Activated naive CD8-positive, alpha-beta T cell treated with anti-CD3 and anti-CD28 coated beads, Interleukin-2, amount 10 ng/mL, durations not matched to agents 7 days and 5 days (primary cell): ENCODE data around the gene C1orf52. TPM values are rescaled to one million over a fixed set of nuclear protein-coding genes. Genes with fewer than 3 reads are reported as not detected.
"Not testable (repeated sequence)": the region's sequence is repeated elsewhere in the genome, so short reads cannot be mapped to it uniquely, and the experiment has no call there.

Experiments
- ATAC-seq: fragments of 150-1000 bp; cut with Tn5 transposase; one replicate; pipeline ENCODE4 v1.10.0; 2021; ENCODE audit warnings: low read depth, moderate library complexity
- POLR2A ChIA-PET: fragments of 350-600 bp; sonication (Branson Sonifier 250); formaldehyde crosslinking; loops from one replicate; lab custom pipeline; 2021; ENCODE audit warnings: antibody characterized with exemption; lab: Charles Lee
- DNase-seq: peaks from one replicate; pipeline ENCODE4 v3.0.0; 2021
- H3K27ac Mint-ChIP-seq: one replicate; pipeline ENCODE4 v1.8.0; 2022; ENCODE audit warnings: mild to moderate bottlenecking, mixed read lengths
- H3K27me3 Mint-ChIP-seq: one replicate; pipeline ENCODE4 v1.8.0; 2022; ENCODE audit warnings: mild to moderate bottlenecking, moderate library complexity, mixed read lengths
- H3K36me3 Mint-ChIP-seq: one replicate; pipeline ENCODE4 v1.8.0; 2021; ENCODE audit warnings: mild to moderate bottlenecking, mixed read lengths
- H3K4me1 Mint-ChIP-seq: one replicate; pipeline ENCODE4 v1.8.0; 2021; ENCODE audit warnings: mixed read lengths
- H3K4me3 Mint-ChIP-seq: one replicate; pipeline ENCODE4 v1.8.0; 2022; ENCODE audit warnings: mild to moderate bottlenecking, moderate library complexity, mixed read lengths
- H3K9me3 Mint-ChIP-seq: one replicate; pipeline ENCODE4 v1.8.0; 2021; ENCODE audit warnings: mixed read lengths
- total RNA-seq, 2 experiments: library from RNA; stranded (reverse); gene quantifications; one replicate each; pipeline ENCODE4 v1.2.3, GENCODE V29; 2021

Gene C1orf52
- total RNA-seq, 2 experiments from 2014 or later: 31.2 to 35.7 TPM

DNA sequence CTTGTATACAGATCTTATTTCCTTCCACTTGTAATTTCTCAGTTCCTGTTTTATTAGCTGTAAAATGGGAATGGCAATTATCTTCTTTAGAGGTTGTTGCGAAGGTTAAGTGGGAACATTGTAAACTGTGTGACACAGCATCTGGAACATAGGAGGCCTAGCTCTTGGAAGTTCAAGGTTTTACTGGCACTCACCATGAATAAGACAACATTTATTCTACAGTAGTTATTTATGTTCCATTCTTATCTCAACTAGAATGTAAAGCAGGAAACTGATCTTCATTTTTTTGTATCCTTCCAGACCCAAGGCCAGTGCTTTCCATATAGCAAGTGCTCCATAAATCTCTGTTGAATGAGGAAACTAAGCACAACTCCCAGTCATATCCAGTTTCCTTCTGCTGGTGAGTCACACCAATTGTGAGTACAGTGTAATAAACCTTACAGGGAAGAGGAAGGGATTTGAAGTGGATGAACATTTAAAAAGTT is 15.5 kb upstream of the C1orf52 start:
- H3K36me3 Mint-ChIP-seq: peaks cover 22% of the 10 kb centered on the region
- DNase-seq: no peak
- peak overlapping the region; percentile 87 for H3K4me3 Mint-ChIP-seq
- no peak for ATAC-seq
- H3K4me1 Mint-ChIP-seq: peaks cover 33% of the 10 kb centered on the region
- POLR2A ChIA-PET: interaction anchor here (1.0 to 2.6 kb wide), 5 partner anchors 11 to 1131 kb away, joined by 3 to 33 read pairs (median 5); partner anchors contain the start of genes C1orf52 and PRKACB
- peak overlapping the region; percentile 92 for H3K27ac Mint-ChIP-seq
- no peaks in the 10 kb centered on the region for H3K9me3 Mint-ChIP-seq
- peaks cover 4% of the 10 kb centered on the region for H3K27me3 Mint-ChIP-seq

DNA sequence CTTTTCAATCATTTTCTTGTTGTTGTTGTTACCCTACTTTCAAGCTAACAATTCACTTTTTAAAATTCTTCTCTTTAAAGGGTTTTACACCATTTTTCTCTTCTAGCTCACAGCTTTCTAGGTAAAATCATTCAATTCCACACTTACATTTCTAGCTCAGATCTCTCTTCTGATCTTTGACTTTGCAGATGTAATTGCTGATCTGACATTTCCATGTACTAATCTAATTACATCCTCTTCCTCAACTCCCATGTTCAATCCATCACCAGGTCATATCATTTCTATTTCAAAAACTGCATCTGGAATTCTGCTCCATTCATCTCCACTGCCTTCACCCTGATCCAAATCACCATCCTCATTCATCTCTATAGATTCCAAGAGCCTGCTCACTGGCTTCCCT is 13.9 kb upstream of the C1orf52 start:
- H3K4me3 Mint-ChIP-seq: no peak overlapping the region
- POLR2A ChIA-PET: no interaction called here

DNA sequence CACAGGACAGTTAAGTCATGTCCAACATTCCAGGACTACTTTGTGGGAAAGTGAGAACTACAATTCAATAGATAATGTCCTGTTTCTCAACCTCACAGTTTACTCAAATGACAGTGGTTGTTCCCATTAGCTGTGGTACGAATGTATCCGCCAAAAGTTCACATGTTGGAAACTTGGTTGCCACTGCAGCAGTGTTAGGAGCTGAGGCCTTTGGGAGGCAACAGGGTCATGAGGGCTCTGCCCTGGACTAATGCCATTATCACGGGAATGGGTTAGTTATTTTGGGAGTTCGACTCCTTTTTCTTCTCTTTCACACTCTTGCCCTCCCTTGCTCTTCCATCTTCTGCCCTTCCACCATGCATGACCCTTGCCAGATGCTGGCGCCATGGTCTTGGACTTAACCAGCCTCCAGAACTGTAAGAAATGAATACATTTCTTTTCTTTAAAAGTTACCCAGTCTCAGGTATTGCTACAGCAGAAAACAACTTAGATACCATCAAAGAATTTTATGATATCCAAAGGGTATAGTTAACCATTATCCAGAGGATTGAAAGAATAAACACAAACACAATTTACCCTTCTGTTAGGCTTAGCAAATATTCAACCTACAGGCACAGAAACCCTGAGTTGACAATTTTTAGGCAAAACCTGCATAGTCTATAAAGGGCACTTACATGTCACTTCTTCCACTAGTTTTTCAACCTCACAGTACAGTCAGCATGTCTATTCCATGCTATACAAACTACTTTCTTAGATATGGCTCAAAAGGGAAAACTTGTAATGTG is 9.5 kb upstream of the C1orf52 start:
- H3K4me1 Mint-ChIP-seq: peaks cover 15% of the 10 kb centered on the region
- no peaks in the 10 kb centered on the region for H3K27me3 Mint-ChIP-seq
- no peak for ATAC-seq
- DNase-seq: no peak
- POLR2A ChIA-PET: no interaction called here
- H3K4me3 Mint-ChIP-seq: no peak overlapping the region
- peaks cover 32% of the 10 kb centered on the region for H3K36me3 Mint-ChIP-seq
- no peak overlapping the region for H3K27ac Mint-ChIP-seq
- H3K9me3 Mint-ChIP-seq: no peaks in the 10 kb centered on the region

More for the DNA sequence above, 13.9 kb upstream of the C1orf52 start:
- H3K36me3 Mint-ChIP-seq: peaks cover 31% of the 10 kb centered on the region
- H3K9me3 Mint-ChIP-seq: no peaks in the 10 kb centered on the region
- ATAC-seq: no peak
- H3K27me3 Mint-ChIP-seq: no peaks in the 10 kb centered on the region
- DNase-seq: no peak
- peaks cover 29% of the 10 kb centered on the region for H3K4me1 Mint-ChIP-seq
- no peak overlapping the region for H3K27ac Mint-ChIP-seq

DNA sequence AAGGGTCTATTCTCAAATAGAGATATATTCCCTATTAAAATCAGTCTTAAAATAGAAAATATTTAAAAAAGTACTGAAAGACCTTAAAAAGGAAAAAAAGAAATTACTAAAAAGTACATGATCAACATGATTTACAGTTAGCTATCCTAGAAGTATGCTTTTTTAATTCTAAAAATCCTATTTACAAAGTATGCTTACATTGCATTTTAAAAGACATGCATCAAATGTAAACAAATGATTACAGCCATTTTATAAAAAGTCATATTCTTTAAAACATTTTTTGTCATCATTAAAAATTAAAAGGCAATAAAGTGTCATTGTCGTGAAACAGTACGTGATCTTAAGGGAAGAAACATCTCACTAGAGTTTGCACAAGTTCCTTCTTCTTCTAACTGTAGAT is 7.9 kb upstream of the C1orf52 start:
- POLR2A ChIA-PET: no interaction called here
- H3K27ac Mint-ChIP-seq: no peak overlapping the region
- no peaks in the 10 kb centered on the region for H3K27me3 Mint-ChIP-seq
- no peak overlapping the region for H3K4me3 Mint-ChIP-seq
- H3K9me3 Mint-ChIP-seq: no peaks in the 10 kb centered on the region
- ATAC-seq (no peak), DNase-seq (no peak)
- H3K4me1 Mint-ChIP-seq: peaks cover 6% of the 10 kb centered on the region
- H3K36me3 Mint-ChIP-seq: peaks cover 30% of the 10 kb centered on the region

DNA sequence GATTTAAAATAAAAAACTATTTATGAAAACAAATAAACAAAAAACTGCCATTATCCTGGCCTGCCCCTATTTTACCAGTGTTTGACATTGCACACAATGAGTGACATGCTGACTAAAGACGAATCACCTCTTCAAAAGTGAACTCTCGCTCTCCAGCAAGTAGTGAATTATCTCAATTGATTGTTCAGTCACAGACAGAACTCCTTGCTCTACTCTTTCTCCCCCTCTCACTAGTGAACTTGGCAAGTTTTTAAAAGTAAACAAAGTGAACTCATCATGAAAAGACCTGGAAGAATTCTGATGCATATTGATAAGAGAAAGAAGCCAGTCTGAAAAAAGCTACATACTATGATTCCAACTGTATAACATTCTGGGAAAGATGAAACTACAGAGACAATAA is 4.7 kb upstream of the C1orf52 start:
- Mint-ChIP-seq H3K27me3 (no peaks in the 10 kb centered on the region), H3K4me1 (peaks cover 7% of the 10 kb centered on the region), H3K4me3 (no peak overlapping the region), H3K36me3 (peaks cover 31% of the 10 kb centered on the region), H3K27ac (no peak overlapping the region), H3K9me3 (peaks cover 3% of the 10 kb centered on the region)
- no peak for ATAC-seq
- POLR2A ChIA-PET: interaction anchor here (1.4 kb wide), 1 partner anchor 12 kb away, joined by 5 read pairs; no protein-coding TSS in a partner anchor
- no peak for DNase-seq

DNA sequence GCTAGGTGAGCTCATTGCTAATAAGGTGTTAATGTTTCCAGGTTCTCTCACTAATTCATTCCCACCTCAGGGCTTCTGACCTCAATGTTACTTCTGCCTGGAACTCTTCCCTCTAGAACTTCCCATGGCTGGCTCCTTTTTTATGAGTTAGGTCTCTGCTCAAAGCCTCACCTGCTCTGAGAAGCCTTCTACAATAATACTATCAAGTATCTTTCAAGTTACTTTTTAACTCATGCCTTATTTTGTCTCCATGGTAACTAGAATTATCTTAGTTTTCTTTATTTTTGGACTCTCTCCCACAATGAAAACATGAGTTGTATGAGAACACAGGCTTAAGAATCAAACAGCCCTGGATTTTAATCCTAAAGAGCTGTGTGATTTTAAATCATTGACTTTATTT is 3.5 kb upstream of the C1orf52 start:
- no peak for DNase-seq
- no peak overlapping the region for H3K4me3 Mint-ChIP-seq
- ATAC-seq: no peak
- peaks cover 34% of the 10 kb centered on the region for H3K36me3 Mint-ChIP-seq
- peaks cover 14% of the 10 kb centered on the region for H3K4me1 Mint-ChIP-seq
- POLR2A ChIA-PET: no interaction called here
- H3K9me3 Mint-ChIP-seq: peaks cover 3% of the 10 kb centered on the region
- no peak overlapping the region for H3K27ac Mint-ChIP-seq
- H3K27me3 Mint-ChIP-seq: no peaks in the 10 kb centered on the region

DNA sequence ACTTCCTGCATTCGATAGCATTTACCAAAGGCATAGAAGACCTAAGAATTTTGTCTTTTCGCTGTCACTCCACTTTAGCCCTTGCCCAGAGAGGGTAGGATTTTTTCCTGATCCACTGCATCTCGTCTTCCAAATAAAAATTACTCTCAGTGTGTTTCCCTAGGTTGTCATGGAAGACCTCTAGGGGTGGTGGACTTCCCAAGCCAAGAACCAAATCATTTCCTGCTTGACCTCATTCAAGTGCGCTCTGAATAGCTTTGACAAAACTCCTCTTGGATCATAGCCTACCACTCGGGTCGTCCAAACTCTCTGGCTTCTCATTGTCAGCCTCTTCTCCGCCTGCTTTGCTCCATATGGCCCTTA is 431 bp upstream of the C1orf52 start:
- ATAC-seq (no peak), DNase-seq (no peak)
- Mint-ChIP-seq H3K4me1 (peaks cover 25% of the 10 kb centered on the region), H3K4me3 (peak overlapping the region; percentile 97), H3K27me3 (no peaks in the 10 kb centered on the region), H3K9me3 (peaks cover 3% of the 10 kb centered on the region), H3K27ac (peak overlapping the region; percentile 98), H3K36me3 (peaks cover 38% of the 10 kb centered on the region)
- POLR2A ChIA-PET: interaction anchor here (0.7 to 3.1 kb wide), 10 partner anchors 9 to 686 kb away, joined by 3 to 33 read pairs (median 4); partner anchors contain the start of genes BCL10, CTBS and SYDE2

DNA sequence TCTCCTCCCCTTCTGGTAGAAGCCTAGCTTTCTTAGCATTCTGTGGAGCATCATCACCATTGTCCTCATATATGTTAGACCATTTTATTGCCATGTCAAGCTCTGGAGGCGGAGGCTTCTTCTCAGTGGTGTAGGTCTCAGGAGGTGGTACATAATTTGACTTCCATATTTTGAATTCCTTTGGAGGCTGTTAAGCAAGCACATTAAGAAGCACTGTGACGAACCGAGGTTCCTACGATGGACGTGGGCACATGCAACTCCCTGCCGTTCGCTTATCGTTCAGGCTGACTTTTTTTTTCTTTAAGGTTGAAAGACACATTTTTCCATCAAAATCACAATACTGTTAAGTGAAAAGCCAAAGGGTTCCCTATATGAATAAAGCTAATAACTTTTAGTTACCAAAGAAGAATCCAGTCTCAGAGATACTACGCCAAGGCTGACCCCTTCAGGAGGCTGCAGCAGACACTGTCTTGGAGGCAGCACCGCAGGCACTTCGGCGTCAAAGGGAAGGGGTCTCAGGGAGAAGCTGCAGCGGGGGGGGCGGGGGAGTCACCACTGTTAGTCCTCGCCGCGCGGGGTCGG is 835 bp downstream of the C1orf52 start:
- no peaks in the 10 kb centered on the region for H3K27me3 Mint-ChIP-seq
- H3K4me1 Mint-ChIP-seq: peaks cover 26% of the 10 kb centered on the region
- ATAC-seq (no peak), DNase-seq (no peak)
- H3K36me3 Mint-ChIP-seq: peaks cover 33% of the 10 kb centered on the region
- peak overlapping the region; percentile 98 for H3K27ac Mint-ChIP-seq
- POLR2A ChIA-PET: interaction anchor here (0.6 to 3.1 kb wide), 15 partner anchors 8 to 685 kb away, joined by 3 to 33 read pairs (median 3); partner anchors contain the start of genes BCL10, CTBS, MCOLN2 and SYDE2
- H3K9me3 Mint-ChIP-seq: peaks cover 3% of the 10 kb centered on the region
- peak overlapping the region; percentile 97 for H3K4me3 Mint-ChIP-seq

DNA sequence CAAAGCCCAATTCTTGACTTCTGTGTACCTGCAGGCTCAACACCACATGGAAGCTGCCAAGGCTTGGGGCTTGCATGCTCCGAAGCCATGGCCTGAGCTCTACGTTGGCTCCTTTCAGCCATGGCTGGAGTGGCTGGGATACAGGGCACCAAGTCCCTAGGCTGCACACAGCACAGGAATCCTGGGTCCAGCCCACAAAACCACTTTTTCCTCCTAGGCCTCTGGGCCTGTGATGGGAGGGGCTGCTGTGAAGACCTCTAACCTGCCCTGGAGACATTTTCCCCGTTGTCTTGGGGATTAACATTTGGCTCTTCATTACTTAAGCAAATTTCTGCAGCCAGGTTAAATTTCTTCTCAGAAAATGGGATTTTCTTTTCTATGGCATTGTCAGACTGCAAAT is 10.4 kb downstream of the C1orf52 start:
- DNase-seq, ATAC-seq, H3K27me3 Mint-ChIP-seq, H3K9me3 Mint-ChIP-seq, H3K4me3 Mint-ChIP-seq, H3K27ac Mint-ChIP-seq: not testable (repeated sequence)
- POLR2A ChIA-PET: interaction anchor here (1.6 kb wide), 1 partner anchor 10 kb away, joined by 3 read pairs; no protein-coding TSS in a partner anchor
- H3K4me1 Mint-ChIP-seq: peaks cover 16% of the 10 kb centered on the region
- peaks cover 23% of the 10 kb centered on the region for H3K36me3 Mint-ChIP-seq

DNA sequence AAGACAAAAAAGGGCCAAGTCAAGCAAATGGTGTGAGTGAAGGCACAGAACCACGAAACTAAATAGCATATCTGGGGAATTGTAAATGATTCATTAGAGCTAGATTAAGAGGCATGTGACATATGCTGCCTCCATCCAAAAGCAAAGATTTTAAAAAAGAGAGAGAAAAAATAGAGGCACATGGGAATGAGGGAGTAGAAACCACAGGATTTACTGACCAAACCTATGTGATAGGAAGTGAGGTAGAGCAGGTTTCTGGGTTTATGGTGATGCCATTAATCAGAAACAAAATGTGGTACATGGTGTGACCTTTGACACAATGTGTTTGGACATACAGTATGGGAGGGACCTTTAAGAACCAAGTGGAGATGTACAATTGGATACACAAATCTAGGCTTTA is 13.6 kb downstream of the C1orf52 start:
- Mint-ChIP-seq H3K27ac (no peak overlapping the region), H3K27me3 (no peaks in the 10 kb centered on the region), H3K4me3 (no peak overlapping the region), H3K9me3 (peaks cover 11% of the 10 kb centered on the region), H3K36me3 (peaks cover 18% of the 10 kb centered on the region), H3K4me1 (peaks cover 17% of the 10 kb centered on the region)
- POLR2A ChIA-PET: interaction anchor here (1.6 kb wide), 1 partner anchor 9 kb away, joined by 3 read pairs; no protein-coding TSS in a partner anchor
- ATAC-seq (no peak), DNase-seq (no peak)

DNA sequence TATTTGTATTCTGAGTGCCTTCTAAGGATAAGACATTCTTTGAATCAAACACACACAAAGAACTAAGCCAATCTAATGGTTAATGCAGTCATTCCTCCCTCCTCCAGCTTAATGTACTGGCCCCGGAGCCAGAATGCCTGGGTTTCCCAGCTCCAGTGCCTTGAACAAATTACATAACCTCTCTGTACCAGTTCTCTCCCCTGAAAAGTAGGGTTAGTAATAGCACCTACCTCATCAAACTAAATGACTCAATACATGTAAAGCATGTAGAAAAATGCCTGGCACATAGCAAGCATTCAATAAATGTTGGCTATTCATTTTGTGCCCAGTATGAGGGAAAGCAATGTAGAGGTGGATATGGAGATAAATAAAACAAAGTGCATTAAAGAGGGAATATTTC is 14.0 kb downstream of the C1orf52 start:
- POLR2A ChIA-PET: interaction anchor here (1.6 kb wide), 1 partner anchor 9 kb away, joined by 3 read pairs; no protein-coding TSS in a partner anchor
- ATAC-seq (no peak), DNase-seq (no peak)
- Mint-ChIP-seq H3K27me3 (no peaks in the 10 kb centered on the region), H3K27ac (no peak overlapping the region), H3K36me3 (peaks cover 18% of the 10 kb centered on the region), H3K4me3 (no peak overlapping the region), H3K9me3 (peaks cover 11% of the 10 kb centered on the region), H3K4me1 (peaks cover 21% of the 10 kb centered on the region)

DNA sequence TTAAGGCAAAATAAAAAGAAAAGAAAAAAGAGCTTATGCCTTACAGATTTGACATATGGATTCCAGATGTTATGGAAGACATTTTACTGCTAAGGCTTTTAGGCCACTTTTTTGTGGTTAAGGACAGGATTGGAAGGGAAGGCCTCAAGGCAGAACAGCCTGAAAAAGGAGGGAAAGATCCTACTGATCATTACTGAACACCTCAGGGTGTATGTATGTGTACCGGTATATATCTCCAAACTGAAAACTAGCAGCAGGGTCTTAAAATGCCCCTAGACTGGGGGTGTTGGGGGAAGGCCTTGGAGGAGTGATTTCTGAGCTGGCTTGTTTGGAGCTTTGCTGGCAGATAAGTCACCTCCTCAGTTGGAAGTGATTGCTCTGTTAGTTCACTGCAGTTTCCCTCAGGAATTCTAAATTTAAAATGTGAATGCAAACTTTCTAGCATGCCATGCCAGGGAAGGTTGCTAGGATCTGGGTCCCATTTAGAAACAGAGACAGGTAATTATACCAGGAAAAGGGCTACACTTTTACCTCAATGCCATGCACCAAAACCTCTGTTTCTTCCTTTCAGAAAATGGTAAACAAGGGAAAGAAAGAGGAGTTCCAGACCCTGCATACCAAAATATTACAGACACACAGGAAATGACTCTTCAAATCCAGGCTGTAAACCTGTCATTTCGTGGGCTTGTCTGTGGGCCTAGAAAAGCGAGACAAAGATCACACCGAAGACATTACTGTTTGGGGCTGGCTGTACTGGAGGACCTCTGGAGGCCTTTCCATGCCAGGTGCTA is 15.0 kb downstream of the C1orf52 start:
- Mint-ChIP-seq H3K9me3 (peaks cover 5% of the 10 kb centered on the region), H3K36me3 (peaks cover 8% of the 10 kb centered on the region), H3K27ac (peak overlapping the region; percentile 6), H3K4me1 (peaks cover 22% of the 10 kb centered on the region), H3K27me3 (no peaks in the 10 kb centered on the region), H3K4me3 (no peak overlapping the region)
- peak; percentile 45 for ATAC-seq
- DNase-seq: no peak
- POLR2A ChIA-PET: interaction anchor here (0.5 to 1.6 kb wide), 2 partner anchors 10 to 211 kb away, joined by 3 read pairs; no protein-coding TSS in a partner anchor

DNA sequence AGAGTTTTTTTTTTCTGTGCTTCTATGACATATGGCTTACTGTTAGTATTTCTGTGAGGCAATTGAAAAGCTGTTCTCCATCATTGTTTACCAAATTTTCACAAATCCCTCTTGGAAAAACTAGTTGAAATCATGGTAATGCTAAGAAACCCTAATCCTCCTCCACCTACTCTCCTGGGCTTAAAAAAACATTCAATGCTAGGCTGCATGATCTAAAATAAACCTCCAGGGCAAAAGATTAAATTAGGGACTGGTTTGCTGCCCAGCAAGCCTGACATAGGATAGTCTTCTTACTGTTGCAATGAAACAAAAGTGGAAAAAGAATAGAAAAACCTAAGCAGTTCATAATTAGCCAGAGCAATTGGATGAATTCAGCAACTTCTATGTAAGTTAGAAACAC is 16.1 kb downstream of the C1orf52 start:
- no peak overlapping the region for H3K27ac Mint-ChIP-seq

More for the DNA sequence above, 16.1 kb downstream of the C1orf52 start:
- POLR2A ChIA-PET: no interaction called here
- H3K4me3 Mint-ChIP-seq: no peak overlapping the region
- DNase-seq: no peak
- ATAC-seq: no peak
- H3K36me3 Mint-ChIP-seq: peaks cover 6% of the 10 kb centered on the region
- H3K27me3 Mint-ChIP-seq: no peaks in the 10 kb centered on the region
- H3K4me1 Mint-ChIP-seq: peaks cover 22% of the 10 kb centered on the region
- peaks cover 3% of the 10 kb centered on the region for H3K9me3 Mint-ChIP-seq
